A549 (cell line): Measurements from ENCODE around the gene TMEM120A. TPM values are rescaled to one million over a fixed set of nuclear protein-coding genes. Genes with fewer than 3 reads are reported as not detected.
"Not testable (repeated sequence)": the region's sequence is repeated elsewhere in the genome, so short reads cannot be mapped to it uniquely, and the experiment has no call there.

ENCODE experiments used
- ATAC-seq, 2 experiments: fragments of 200-7000 bp in 1 of 2; fragments of >200 bp in 1 of 2; cut with Nextera tagmentation in 1 of 2; cut with Tn5 transposase in 1 of 2; 3 replicates each; pipeline versions ENCODE4 v1.8.0 to v1.9.1; 2018 to 2020; ENCODE audit warnings: mild to moderate bottlenecking in 1 of 2, moderate library complexity in 1 of 2
- CTCF ChIA-PET: fragments of 300-600 bp; sonication (Branson Sonifier 250); formaldehyde crosslinking; extraction: SDS; loops from one replicate; lab custom pipeline; 2021; ENCODE audit warnings: antibody characterized with exemption, inconsistent platforms; lab: Yijun Ruan, JAX
- POLR2A ChIA-PET: fragments of 350-600 bp; formaldehyde crosslinking; extraction: SDS; loops from one replicate; lab custom pipeline; 2021; ENCODE audit warnings: antibody characterized with exemption, inconsistent platforms; lab: Yijun Ruan, JAX
- DNase-seq, 2 experiments: peaks; one replicate each; pipeline versions ENCODE4 v3.0.0 to v3.0.0-alpha.2; 2011 to 2016; ENCODE audit warnings: low read depth in 1 of 2, low spot score in 1 of 2
- FAIRE-seq: peaks from 2 replicates; lab custom pipeline; 2011; peaks lifted over from hg19 to GRCh38; lab: Jason Lieb, UNC
- H3K27ac ChIP-seq, 2 experiments: fragments of >200 bp; sonication (Bioruptor Twin); formaldehyde crosslinking; 3 replicates each; pipeline ENCODE4 v1.5.1; 2016 to 2017
- H3K4me1 ChIP-seq: fragments of >200 bp; sonication (Bioruptor Twin); formaldehyde crosslinking; 3 replicates; pipeline ENCODE4 v1.6.1; 2016
- H3K4me2 ChIP-seq: fragments of >200 bp; sonication (Bioruptor Twin); formaldehyde crosslinking; 3 replicates; pipeline ENCODE4 v1.6.1; 2016
- H3K4me3 ChIP-seq: fragments of >200 bp; sonication (Bioruptor Twin); formaldehyde crosslinking; 3 replicates; pipeline ENCODE4 v1.5.1; 2016
- H3K9me3 ChIP-seq: fragments of >200 bp; sonication (Bioruptor Twin); formaldehyde crosslinking; 3 replicates; pipeline ENCODE4 v1.6.1; 2016
- BHLHE40 ChIP-seq: IDR thresholded peaks from 2 replicates; pipeline ENCODE4 v1.6.1; 2012; ENCODE audit warnings: low read depth, low read length, inconsistent platforms
- CHD4 ChIP-seq: fragments of 200-600 bp; sonication (generic); IDR thresholded peaks from 2 replicates; pipeline ENCODE4 v1.6.1; 2016; ENCODE audit warnings: antibody characterized with exemption, mild to moderate bottlenecking, borderline replicate concordance
- EP300 ChIP-seq, 2 experiments: fragments of >200 bp; sonication (Bioruptor Twin); formaldehyde crosslinking; IDR thresholded peaks; 2 replicates in 1 of 2; 3 replicates in 1 of 2; pipeline ENCODE4 v1.6.1; 2016 to 2017
- FOXS1 ChIP-seq: fragments of 250-450 bp; sonication (Bioruptor Pico); IDR thresholded peaks from 2 replicates; pipeline ENCODE4 v1.5.0; 2020; ENCODE audit warnings: mild to moderate bottlenecking, moderate library complexity
- GATA3 ChIP-seq: IDR thresholded peaks from 2 replicates; pipeline ENCODE4 v1.6.1; 2012; ENCODE audit warnings: borderline replicate concordance
- HOXB13 ChIP-seq: fragments of 250-450 bp; sonication (Bioruptor Pico); IDR thresholded peaks from 2 replicates; pipeline ENCODE4 v1.5.0; 2020; ENCODE audit warnings: low read depth, mild to moderate bottlenecking, moderate library complexity
- HOXB5 ChIP-seq: fragments of 250-450 bp; sonication (Bioruptor Pico); IDR thresholded peaks from 2 replicates; pipeline ENCODE4 v1.5.0; 2020; ENCODE audit warnings: mild to moderate bottlenecking, moderate library complexity
- MAFK ChIP-seq: fragments of 450-650 bp; IDR thresholded peaks from 2 replicates; pipeline ENCODE4 v1.6.1; 2014; ENCODE audit not compliant: partially characterized antibody
- NFE2L2 ChIP-seq: fragments of 150-350 bp; conservative IDR thresholded peaks from 2 replicates; pipeline ENCODE4 v1.6.1; 2014; ENCODE audit warnings: low read length
- POLR2A ChIP-seq: IDR thresholded peaks from 2 replicates; pipeline ENCODE4 v1.6.1; 2012; ENCODE audit warnings: mild to moderate bottlenecking, low read length
- POLR2AphosphoS2 ChIP-seq: conservative IDR thresholded peaks from 2 replicates; pipeline ENCODE4 v1.6.1; 2012; ENCODE audit warnings: low read length, improper control_type of control experiment, inconsistent platforms
- RAD21 ChIP-seq, 2 experiments: fragments of >200 bp in 1 of 2; sonication (Bioruptor Twin) in 1 of 2; formaldehyde crosslinking in 1 of 2; IDR thresholded peaks in 1 of 2; conservative IDR thresholded peaks in 1 of 2; 2 replicates in 1 of 2; 3 replicates in 1 of 2; pipeline ENCODE4 v1.6.1; 2012 to 2018; ENCODE audit warnings: inconsistent platforms in 1 of 2
- SMC3 ChIP-seq: fragments of >200 bp; sonication (Bioruptor Twin); formaldehyde crosslinking; IDR thresholded peaks from 3 replicates; pipeline ENCODE4 v1.6.1; 2018; ENCODE audit warnings: inconsistent platforms
- SREBF2 ChIP-seq: fragments of 450-650 bp; IDR thresholded peaks from 2 replicates; pipeline ENCODE4 v1.6.1; 2014; ENCODE audit warnings: mild to moderate bottlenecking, moderate library complexity
- ZNF302 ChIP-seq: fragments of 250-450 bp; sonication (Bioruptor Pico); IDR thresholded peaks from 2 replicates; pipeline ENCODE4 v1.9.0; 2021; ENCODE audit warnings: inconsistent platforms, mild to moderate bottlenecking, moderate library complexity
- ZSCAN20 ChIP-seq: fragments of 250-450 bp; sonication (Bioruptor Pico); IDR thresholded peaks from 2 replicates; pipeline ENCODE4 v1.8.0; 2022; ENCODE audit warnings: mild to moderate bottlenecking, moderate library complexity
- WGBS: methylation state at CpG from one replicate; pipeline ENCODE4 v1.1.6; 2017; ENCODE audit errors: missing lambda C conversion rate; 5-methylcytosine and 5-hydroxymethylcytosine counted together
- polyA plus RNA-seq, 4 experiments: library from polyadenylated mRNA; depleted of rRNA in 3 of 4; stranded (reverse); fragments of >200 nt; fragmentation: RNase III in 1 of 4; extraction: RNeasy Plus Mini Kit Qiagen cat#74134 plus additional on column Dnase treatment in 1 of 4; gene quantifications; 2 replicates in 3 of 4; 3 replicates in 1 of 4; pipeline ENCODE4 v1.2.3, GENCODE V29; 2011 to 2017
- TF ChIP-seq, protein P1 (sequence below): fragments of 150-350 bp; IDR thresholded peaks from 2 replicates; pipeline ENCODE4 v1.6.1; 2014; ENCODE audit warnings: low read depth, mild to moderate bottlenecking, low read length
- TF ChIP-seq, protein P2 (sequence below): fragments of 250-450 bp; sonication (Bioruptor Pico); IDR thresholded peaks from 2 replicates; pipeline ENCODE4 v1.5.0; 2020; ENCODE audit warnings: low read depth, mild to moderate bottlenecking, moderate library complexity
- TF ChIP-seq, protein P3 (sequence below): fragments of 200-600 bp; sonication (generic); IDR thresholded peaks from 2 replicates; pipeline ENCODE4 v1.6.1; 2016; ENCODE audit warnings: antibody characterized with exemption, mild to moderate bottlenecking, moderate library complexity
- TF ChIP-seq, protein P4 (sequence below): fragments of >200 bp; sonication (Bioruptor Twin); formaldehyde crosslinking; IDR thresholded peaks from 2 replicates; pipeline ENCODE4 v1.6.1; 2016
- TF ChIP-seq, protein P5 (sequence below): IDR thresholded peaks from 2 replicates; pipeline ENCODE4 v1.6.1; 2012; ENCODE audit warnings: low read depth, borderline replicate concordance
- TF ChIP-seq, protein P6 (sequence below): fragments of >200 bp; sonication (Bioruptor Twin); formaldehyde crosslinking; IDR thresholded peaks from 3 replicates; pipeline ENCODE4 v1.5.1; 2016

Gene TMEM120A
- polyA plus RNA-seq, 2 of the 4 experiments (the other 2 are of a cell fraction): 46.0 to 53.8 TPM

DNA sequence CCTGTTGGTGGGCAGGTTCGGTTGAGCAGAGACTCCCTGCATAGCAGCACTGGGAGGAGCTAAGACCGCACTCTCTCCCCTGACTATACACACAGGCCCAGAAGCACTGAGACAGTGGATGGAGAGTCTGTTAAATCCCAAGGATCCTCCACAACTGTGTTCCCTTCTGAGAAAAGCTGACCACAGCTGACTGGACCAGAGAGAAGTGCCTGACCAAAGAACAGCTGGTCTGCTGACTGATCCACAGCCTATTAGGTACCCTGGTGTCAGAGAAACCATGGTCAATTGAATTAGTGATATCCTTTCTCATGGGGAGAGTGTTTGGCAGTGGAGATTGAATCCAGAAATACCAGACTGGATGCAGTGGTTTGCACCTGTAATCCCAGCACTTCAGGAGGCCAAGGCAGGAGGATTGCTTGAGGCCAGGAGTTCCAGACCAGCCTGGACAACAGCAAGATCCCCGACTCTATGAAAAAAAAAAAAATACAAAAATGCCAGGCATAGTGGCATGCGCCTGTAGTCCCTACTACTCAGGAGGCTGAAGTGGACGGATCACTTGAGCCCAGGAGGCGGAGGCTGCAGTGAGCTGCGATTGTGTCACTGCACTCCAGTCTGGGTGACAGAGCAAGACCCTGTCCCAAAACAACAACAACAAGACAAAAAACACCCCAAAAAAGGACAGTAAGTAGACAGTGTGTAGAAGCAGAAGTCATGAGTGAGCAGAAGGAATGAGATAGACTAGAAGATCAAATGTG lies 27.8 kb upstream of the TMEM120A start:
- Histone ChIP-seq H3K27ac (no peak overlapping the region), H3K9me3 (no peaks in the 10 kb centered on the region), H3K4me3 (no peak overlapping the region), H3K4me1 (no peaks in the 10 kb centered on the region), H3K4me2 (no peak overlapping the region)
- CTCF ChIA-PET: interaction anchor here (1.1 to 7.6 kb wide), 6 partner anchors 12 to 291 kb away, joined by 3 to 82 read pairs (median 10); no protein-coding TSS in a partner anchor
- 90% methylated on average over 7 of the region's 7 CpGs for WGBS
- POLR2A ChIA-PET: no interaction called here
- no peak for ATAC-seq
- no peak for DNase-seq
- TF ChIP-seq BHLHE40 (no peak), POLR2A (no peak), NFE2L2 (no peak), HOXB5 (CRISPR knock-in tag) (no peak), ZNF302 (CRISPR knock-in tag) (no peak), GATA3 (no peak), SMC3 (no peak), CHD4 (no peak), MAFK (no peak), ZSCAN20 (CRISPR knock-in tag) (no peak), EP300 (IDR thresholded peaks at IDR 0.05) (no peak), HOXB13 (CRISPR knock-in tag) (no peak)
- TF ChIP-seq, protein P1, sequence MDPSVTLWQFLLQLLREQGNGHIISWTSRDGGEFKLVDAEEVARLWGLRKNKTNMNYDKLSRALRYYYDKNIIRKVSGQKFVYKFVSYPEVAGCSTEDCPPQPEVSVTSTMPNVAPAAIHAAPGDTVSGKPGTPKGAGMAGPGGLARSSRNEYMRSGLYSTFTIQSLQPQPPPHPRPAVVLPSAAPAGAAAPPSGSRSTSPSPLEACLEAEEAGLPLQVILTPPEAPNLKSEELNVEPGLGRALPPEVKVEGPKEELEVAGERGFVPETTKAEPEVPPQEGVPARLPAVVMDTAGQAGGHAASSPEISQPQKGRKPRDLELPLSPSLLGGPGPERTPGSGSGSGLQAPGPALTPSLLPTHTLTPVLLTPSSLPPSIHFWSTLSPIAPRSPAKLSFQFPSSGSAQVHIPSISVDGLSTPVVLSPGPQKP: no peak
- TF ChIP-seq, protein P2, sequence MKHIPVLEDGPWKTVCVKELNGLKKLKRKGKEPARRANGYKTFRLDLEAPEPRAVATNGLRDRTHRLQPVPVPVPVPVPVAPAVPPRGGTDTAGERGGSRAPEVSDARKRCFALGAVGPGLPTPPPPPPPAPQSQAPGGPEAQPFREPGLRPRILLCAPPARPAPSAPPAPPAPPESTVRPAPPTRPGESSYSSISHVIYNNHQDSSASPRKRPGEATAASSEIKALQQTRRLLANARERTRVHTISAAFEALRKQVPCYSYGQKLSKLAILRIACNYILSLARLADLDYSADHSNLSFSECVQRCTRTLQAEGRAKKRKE (CRISPR knock-in tag): no peak
- TF ChIP-seq, protein P3, sequence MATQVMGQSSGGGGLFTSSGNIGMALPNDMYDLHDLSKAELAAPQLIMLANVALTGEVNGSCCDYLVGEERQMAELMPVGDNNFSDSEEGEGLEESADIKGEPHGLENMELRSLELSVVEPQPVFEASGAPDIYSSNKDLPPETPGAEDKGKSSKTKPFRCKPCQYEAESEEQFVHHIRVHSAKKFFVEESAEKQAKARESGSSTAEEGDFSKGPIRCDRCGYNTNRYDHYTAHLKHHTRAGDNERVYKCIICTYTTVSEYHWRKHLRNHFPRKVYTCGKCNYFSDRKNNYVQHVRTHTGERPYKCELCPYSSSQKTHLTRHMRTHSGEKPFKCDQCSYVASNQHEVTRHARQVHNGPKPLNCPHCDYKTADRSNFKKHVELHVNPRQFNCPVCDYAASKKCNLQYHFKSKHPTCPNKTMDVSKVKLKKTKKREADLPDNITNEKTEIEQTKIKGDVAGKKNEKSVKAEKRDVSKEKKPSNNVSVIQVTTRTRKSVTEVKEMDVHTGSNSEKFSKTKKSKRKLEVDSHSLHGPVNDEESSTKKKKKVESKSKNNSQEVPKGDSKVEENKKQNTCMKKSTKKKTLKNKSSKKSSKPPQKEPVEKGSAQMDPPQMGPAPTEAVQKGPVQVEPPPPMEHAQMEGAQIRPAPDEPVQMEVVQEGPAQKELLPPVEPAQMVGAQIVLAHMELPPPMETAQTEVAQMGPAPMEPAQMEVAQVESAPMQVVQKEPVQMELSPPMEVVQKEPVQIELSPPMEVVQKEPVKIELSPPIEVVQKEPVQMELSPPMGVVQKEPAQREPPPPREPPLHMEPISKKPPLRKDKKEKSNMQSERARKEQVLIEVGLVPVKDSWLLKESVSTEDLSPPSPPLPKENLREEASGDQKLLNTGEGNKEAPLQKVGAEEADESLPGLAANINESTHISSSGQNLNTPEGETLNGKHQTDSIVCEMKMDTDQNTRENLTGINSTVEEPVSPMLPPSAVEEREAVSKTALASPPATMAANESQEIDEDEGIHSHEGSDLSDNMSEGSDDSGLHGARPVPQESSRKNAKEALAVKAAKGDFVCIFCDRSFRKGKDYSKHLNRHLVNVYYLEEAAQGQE: no peak
- TF ChIP-seq, protein P4, sequence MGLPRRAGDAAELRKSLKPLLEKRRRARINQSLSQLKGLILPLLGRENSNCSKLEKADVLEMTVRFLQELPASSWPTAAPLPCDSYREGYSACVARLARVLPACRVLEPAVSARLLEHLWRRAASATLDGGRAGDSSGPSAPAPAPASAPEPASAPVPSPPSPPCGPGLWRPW: no peak
- TF ChIP-seq, protein P5, sequence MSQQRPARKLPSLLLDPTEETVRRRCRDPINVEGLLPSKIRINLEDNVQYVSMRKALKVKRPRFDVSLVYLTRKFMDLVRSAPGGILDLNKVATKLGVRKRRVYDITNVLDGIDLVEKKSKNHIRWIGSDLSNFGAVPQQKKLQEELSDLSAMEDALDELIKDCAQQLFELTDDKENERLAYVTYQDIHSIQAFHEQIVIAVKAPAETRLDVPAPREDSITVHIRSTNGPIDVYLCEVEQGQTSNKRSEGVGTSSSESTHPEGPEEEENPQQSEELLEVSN: no peak
- FAIRE-seq: no peak

DNA sequence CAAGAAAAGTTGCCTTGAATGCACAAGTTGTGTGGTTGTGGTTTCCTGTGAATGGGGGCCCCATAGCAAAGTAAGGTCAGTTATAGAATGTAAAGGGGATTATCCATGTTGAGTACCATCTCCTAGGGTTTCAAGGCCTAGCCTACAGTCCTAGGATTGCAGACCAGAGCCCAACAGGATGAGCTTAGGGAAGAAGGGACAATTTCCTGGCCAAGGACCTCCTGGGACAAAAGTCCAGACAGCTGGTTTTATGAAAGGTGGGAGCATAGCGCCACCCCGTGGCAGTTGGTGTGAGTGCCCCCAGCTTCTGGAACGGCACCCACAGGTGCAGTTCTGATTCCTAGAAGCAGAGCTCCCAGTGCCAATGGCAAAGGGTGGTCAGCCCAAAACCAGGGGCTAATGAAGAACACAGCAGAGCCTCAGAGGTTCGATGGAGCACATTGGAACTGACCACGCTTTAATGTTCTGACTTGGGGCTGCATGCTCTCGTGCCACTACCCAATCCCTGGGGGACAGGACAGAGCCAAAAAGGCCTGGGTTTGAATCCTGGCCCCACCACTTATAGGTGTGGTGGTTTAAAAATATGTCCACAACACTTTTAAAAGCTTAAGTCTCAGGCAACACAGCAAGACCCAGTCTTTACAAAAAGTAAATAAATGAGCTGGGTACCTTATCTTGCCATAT lies 25.8 kb upstream of the TMEM120A start:
- peak; percentile 93 to 95 for ATAC-seq
- Histone ChIP-seq H3K4me2 (no peak overlapping the region), H3K9me3 (no peaks in the 10 kb centered on the region), H3K4me3 (no peak overlapping the region), H3K27ac (no peak overlapping the region), H3K4me1 (no peaks in the 10 kb centered on the region)
- WGBS: 26% methylated on average over 6 of the region's 6 CpGs
- POLR2A ChIA-PET: interaction anchor here (0.6 to 1.1 kb wide), 3 partner anchors 27 to 133 kb away, joined by 3 to 4 read pairs (median 3); partner anchors contain the start of genes MDH2 and STYXL1
- TF ChIP-seq SMC3: peak; percentile 88
- no peak for TF ChIP-seq NFE2L2
- no peak for TF ChIP-seq SREBF2
- no peak for TF ChIP-seq HOXB13 (CRISPR knock-in tag)
- TF ChIP-seq RAD21 (conservative IDR thresholded peaks at IDR 0.05 in 1 of 2, IDR thresholded peaks at IDR 0.05 in 1 of 2): peak; percentile 92 to 96
- no peak for TF ChIP-seq FOXS1 (CRISPR knock-in tag)
- TF ChIP-seq POLR2AphosphoS2: no peak
- TF ChIP-seq, protein P6, sequence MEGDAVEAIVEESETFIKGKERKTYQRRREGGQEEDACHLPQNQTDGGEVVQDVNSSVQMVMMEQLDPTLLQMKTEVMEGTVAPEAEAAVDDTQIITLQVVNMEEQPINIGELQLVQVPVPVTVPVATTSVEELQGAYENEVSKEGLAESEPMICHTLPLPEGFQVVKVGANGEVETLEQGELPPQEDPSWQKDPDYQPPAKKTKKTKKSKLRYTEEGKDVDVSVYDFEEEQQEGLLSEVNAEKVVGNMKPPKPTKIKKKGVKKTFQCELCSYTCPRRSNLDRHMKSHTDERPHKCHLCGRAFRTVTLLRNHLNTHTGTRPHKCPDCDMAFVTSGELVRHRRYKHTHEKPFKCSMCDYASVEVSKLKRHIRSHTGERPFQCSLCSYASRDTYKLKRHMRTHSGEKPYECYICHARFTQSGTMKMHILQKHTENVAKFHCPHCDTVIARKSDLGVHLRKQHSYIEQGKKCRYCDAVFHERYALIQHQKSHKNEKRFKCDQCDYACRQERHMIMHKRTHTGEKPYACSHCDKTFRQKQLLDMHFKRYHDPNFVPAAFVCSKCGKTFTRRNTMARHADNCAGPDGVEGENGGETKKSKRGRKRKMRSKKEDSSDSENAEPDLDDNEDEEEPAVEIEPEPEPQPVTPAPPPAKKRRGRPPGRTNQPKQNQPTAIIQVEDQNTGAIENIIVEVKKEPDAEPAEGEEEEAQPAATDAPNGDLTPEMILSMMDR: peak; percentile 84
- CTCF ChIA-PET: interaction anchor here (0.6 to 7.6 kb wide), 47 partner anchors 9 to 258 kb away, joined by 3 to 82 read pairs (median 5); partner anchors contain the start of genes CCL26, RHBDD2 and TMEM120A
- no peak for FAIRE-seq
- DNase-seq: peak; percentile 77

DNA sequence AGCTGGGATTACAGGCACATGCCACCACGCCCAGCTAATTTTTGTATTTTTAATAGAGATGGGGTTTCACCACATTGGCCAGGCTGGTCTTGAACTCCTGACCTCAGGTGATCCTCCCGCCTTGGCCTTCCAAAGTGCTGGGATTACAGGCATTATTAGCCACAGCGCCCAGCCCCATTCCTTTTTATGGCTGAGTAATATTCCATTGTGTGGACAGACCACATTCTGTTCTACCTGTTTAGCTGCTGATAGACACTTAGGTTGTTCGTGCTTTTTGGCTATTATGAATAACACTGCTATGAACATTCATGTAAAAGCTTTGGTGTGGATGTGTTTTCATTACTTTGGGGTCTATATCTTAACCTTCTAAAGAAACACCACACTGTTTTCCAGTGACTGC lies 24.1 kb upstream of the TMEM120A start:
- H3K9me3 ChIP-seq, ATAC-seq, H3K4me1 ChIP-seq, FAIRE-seq, H3K4me2 ChIP-seq, DNase-seq, H3K27ac ChIP-seq, POLR2A ChIA-PET, H3K4me3 ChIP-seq: not testable (repeated sequence)
- CTCF ChIA-PET: interaction anchor here (1.1 to 7.6 kb wide), 4 partner anchors 8 to 153 kb away, joined by 3 to 82 read pairs (median 10); no protein-coding TSS in a partner anchor
- WGBS: 95% methylated on average over 4 of the region's 4 CpGs
